K562 (cell line): ENCODE results near the gene ANKZF1. TPM values are rescaled to one million over a fixed set of nuclear protein-coding genes. Genes with fewer than 3 reads are reported as not detected.

Experiments used
- ELF4 ChIP-seq: fragments of 450-650 bp; formaldehyde crosslinking; IDR thresholded peaks from 2 replicates; pipeline ENCODE4 v1.4.0; 2022; ENCODE audit warnings: missing genetic modification characterization
- ETV5 ChIP-seq: sonication (generic); formaldehyde crosslinking; IDR thresholded peaks from 2 replicates; pipeline ENCODE4 v1.4.0; 2020; ENCODE audit warnings: low read depth, mild to moderate bottlenecking, missing genetic modification reagents
- GABPB1 ChIP-seq: sonication (generic); formaldehyde crosslinking; IDR thresholded peaks from 2 replicates; pipeline ENCODE4 v1.8.0; 2022; ENCODE audit warnings: mild to moderate bottlenecking, missing genetic modification reagents
- HBP1 ChIP-seq: fragments of 450-650 bp; formaldehyde crosslinking; IDR thresholded peaks from 2 replicates; pipeline ENCODE4 v1.4.0; 2022; ENCODE audit warnings: missing genetic modification characterization
- HOXB6 ChIP-seq: fragments of 250-450 bp; sonication (Bioruptor Pico); IDR thresholded peaks from 2 replicates; pipeline ENCODE4 v1.5.1; 2022; ENCODE audit warnings: mild to moderate bottlenecking, borderline replicate concordance
- ILK ChIP-seq: fragments of 450-650 bp; IDR thresholded peaks from 2 replicates; pipeline ENCODE4 v1.6.1; 2016; ENCODE audit warnings: missing genetic modification characterization, low read depth, mild to moderate bottlenecking, missing compliant biosample characterization, moderate library complexity, borderline replicate concordance
- KDM1A ChIP-seq, 2 experiments: fragments of 450-650 bp; IDR thresholded peaks; 2 replicates each; pipeline ENCODE4 v1.6.1; 2016; ENCODE audit warnings: mild to moderate bottlenecking in 2 of 2
- MCM3 ChIP-seq: fragments of 450-650 bp; IDR thresholded peaks from 2 replicates; pipeline ENCODE4 v1.6.1; 2016
- MCM5 ChIP-seq: fragments of 450-650 bp; IDR thresholded peaks from 2 replicates; pipeline ENCODE4 v1.6.1; 2016; ENCODE audit warnings: low read depth
- PHF8 ChIP-seq: fragments of 200-600 bp; sonication (generic); IDR thresholded peaks from 2 replicates; pipeline ENCODE4 v1.6.1; 2012; ENCODE audit warnings: mixed run types, mild to moderate bottlenecking, inconsistent platforms, low read length, moderate library complexity, borderline replicate concordance
- PREB ChIP-seq: sonication (generic); formaldehyde crosslinking; IDR thresholded peaks from 2 replicates; pipeline ENCODE4 v1.8.1; 2023; ENCODE audit warnings: mild to moderate bottlenecking, missing genetic modification reagents
- SMAD3 ChIP-seq: fragments of 450-650 bp; formaldehyde crosslinking; conservative IDR thresholded peaks from 2 replicates; pipeline ENCODE4 v1.4.0; 2020; ENCODE audit warnings: mild to moderate bottlenecking
- SREBF2 ChIP-seq: sonication (generic); formaldehyde crosslinking; IDR thresholded peaks from 2 replicates; pipeline ENCODE4 v1.4.0; 2020; ENCODE audit warnings: mild to moderate bottlenecking, missing genetic modification reagents
- U2AF1 ChIP-seq: fragments of 200-400 bp; formaldehyde crosslinking; optimal IDR thresholded peaks from 2 replicates; pipeline ENCODE3; 2017; ENCODE audit warnings: mild to moderate bottlenecking, low read depth, low read length, moderate library complexity
- ZKSCAN3 ChIP-seq: fragments of 250-450 bp; sonication (Bioruptor Pico); IDR thresholded peaks from 2 replicates; pipeline ENCODE4 v1.4.0; 2020
- ZNF318 ChIP-seq, 2 experiments: fragments of 450-650 bp; IDR thresholded peaks; 2 replicates each; pipeline ENCODE4 v1.6.1; 2016; ENCODE audit warnings: mild to moderate bottlenecking in 2 of 2, borderline replicate concordance in 1 of 2, low read depth in 1 of 2, moderate library complexity in 1 of 2
- polyA plus RNA-seq, 8 experiments: library from polyadenylated mRNA; depleted of rRNA in 4 of 8; stranded (reverse) in 5 of 8; unstranded in 3 of 8; fragments of >200 nt; fragmentation: Nextera tagmentation in 2 of 8; fragmentation: Illumina TruSeq in 1 of 8; extraction: Ambion mirVana in 2 of 8; extraction: Trizol in 1 of 8; gene quantifications; 2 replicates each; pipeline versions ENCODE4 v1.2.1 to v1.2.3, GENCODE V29; 2011 to 2014; ENCODE audit warnings: inconsistent platforms in 1 of 8, missing spikeins in 1 of 8
- total RNA-seq, 7 experiments: library from RNA; depleted of rRNA in 6 of 7; stranded (reverse); fragments of >200 nt in 6 of 7; fragmentation: Illumina TruSeq in 2 of 7; extraction: Trizol in 2 of 7; gene quantifications; 2 replicates each; pipeline versions ENCODE4 v1.2.1 to v1.2.3, GENCODE V29; 2011 to 2021; ENCODE audit warnings: low replicate concordance in 1 of 7

The ANKZF1 gene
- total and polyA plus RNA-seq, 9 of the 15 experiments (the other 6 are each of a cell fraction or from before 2014, with no cell fraction given): 3.1 to 60.6 (median 31.0) TPM

- TF ChIP-seq PHF8: peak; percentile 76; the same call in 1 of the 2 replicates
- TF ChIP-seq U2AF1: no peak
- TF ChIP-seq HBP1 (CRISPR knock-in tag): no peak
- peak; percentile 55 for TF ChIP-seq GABPB1
- TF ChIP-seq ZKSCAN3: no peak
- TF ChIP-seq SMAD3: no peak
- no peak for TF ChIP-seq PREB (CRISPR knock-in tag)
- TF ChIP-seq HOXB6: no peak
- no peak for TF ChIP-seq MCM5
- TF ChIP-seq ELF4 (CRISPR knock-in tag): no peak
- no peak for TF ChIP-seq SREBF2 (CRISPR knock-in tag)
- no peak for TF ChIP-seq ZNF318 (IDR thresholded peaks at IDR 0.05; ENCODE audit: borderline replicate concordance in 1 of 2, low read depth in 1 of 2)
- no peak for TF ChIP-seq MCM3
- TF ChIP-seq ETV5: no peak
- no peak for TF ChIP-seq KDM1A (IDR thresholded peaks at IDR 0.05)
- no peak for TF ChIP-seq ILK (tag)
Observed at GRCh38 chr2:219218732-219219701, 10.6 kb upstream of the ANKZF1 start, which contains the start of gene ABCB6 (continued).
